DMS 273 (cell line): ENCODE results near the gene AMPD2.
"Not testable (repeated sequence)": the region's sequence is repeated elsewhere in the genome, so short reads cannot be mapped to it uniquely, and the experiment has no call there.

ENCODE experiments used
- DNase-seq: peaks from one replicate; lab custom pipeline; 2025; ENCODE audit not compliant: unreplicated experiment; lab: John Stamatoyannopoulos, UW

Gene AMPD2

DNA sequence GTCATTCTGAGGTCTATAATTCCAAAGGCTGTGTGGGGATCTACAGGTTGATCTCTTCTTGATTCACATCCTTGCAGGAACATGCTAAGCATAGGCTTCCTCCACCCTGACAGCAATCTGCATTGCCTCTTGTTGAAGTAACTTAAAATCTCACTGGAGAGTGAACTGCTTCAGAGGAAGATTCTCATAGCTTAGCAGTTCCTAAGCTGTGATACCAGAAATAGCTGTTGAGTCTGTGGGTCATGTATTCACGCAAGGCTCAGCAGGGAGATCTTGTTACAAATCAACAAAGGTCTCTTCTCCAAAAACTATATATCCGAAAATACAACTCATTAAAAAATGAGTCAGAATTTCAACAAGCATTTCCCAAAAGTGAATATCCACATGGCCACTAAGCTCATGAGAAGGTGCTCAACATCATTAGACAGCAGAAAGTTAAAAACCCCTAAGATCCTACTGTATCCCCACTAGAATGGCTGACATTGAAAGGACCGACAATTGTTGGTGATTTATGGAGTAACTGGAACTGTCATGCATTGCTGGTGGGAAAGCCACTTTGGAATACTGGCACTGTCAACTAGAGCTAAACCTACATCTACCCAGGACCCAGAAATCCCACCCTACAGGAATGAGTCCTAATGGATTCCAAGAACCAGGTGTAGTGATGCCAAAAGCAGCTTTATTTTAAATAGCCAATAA lies 57.2 kb downstream of the AMPD2 start:
- not testable (repeated sequence) for DNase-seq

GRCh38 chr1:109677459-109677858 lies 57.8 kb downstream of the AMPD2 start:
- DNase-seq = no peak

- not testable (repeated sequence) for DNase-seq
Measured at GRCh38 chr1:109678637-109679036, 59.0 kb downstream of the AMPD2 start.
